PC-3 (cell line): ENCODE data around the gene HHAT. TPM values are rescaled to one million over a fixed set of nuclear protein-coding genes. Genes with fewer than 3 reads are reported as not detected.

Experiments used
- ATAC-seq: fragments of 200-7000 bp; cut with Tn5 transposase; 2 replicates; pipeline ENCODE4 v1.9.1; 2020; ENCODE audit warnings: mild to moderate bottlenecking, moderate library complexity
- BruUV-seq: library from RNA; stranded (reverse); fragments of 400-500 nt; replicated peaks from 2 replicates; lab custom pipeline; 2021; lab: Mats Ljungman, UMichigan
- CTCF ChIA-PET: fragments of 300-600 bp; sonication (Branson Sonifier 250); formaldehyde crosslinking; loops from one replicate; lab custom pipeline; 2022; ENCODE audit warnings: antibody characterized with exemption; lab: Charles Lee
- POLR2A ChIA-PET: fragments of 300-600 bp; sonication (Branson Sonifier 250); formaldehyde crosslinking; loops from one replicate; lab custom pipeline; 2022; ENCODE audit warnings: antibody characterized with exemption; ENCODE audit not compliant: unreplicated experiment; lab: Charles Lee
- DNase-seq: peaks from one replicate; pipeline ENCODE4 v3.0.0-alpha.2; 2015
- H2AFZ ChIP-seq: fragments of 300-600 bp; sonication (generic); 2 replicates; pipeline ENCODE4 v1.6.0; 2016; ENCODE audit warnings: antibody characterized with exemption, low read length
- H3F3A ChIP-seq: fragments of 300-600 bp; sonication (generic); one replicate; pipeline ENCODE4 v1.6.0; 2017; ENCODE audit warnings: antibody characterized with exemption, low read length, control low read depth, mild to moderate bottlenecking; ENCODE audit not compliant: unreplicated experiment
- H3K27ac ChIP-seq: fragments of 300-600 bp; sonication (generic); 2 replicates; pipeline ENCODE4 v1.5.1; 2016; ENCODE audit warnings: mild to moderate bottlenecking, low read length
- H3K27me3 ChIP-seq: fragments of 300-600 bp; sonication (generic); 2 replicates; pipeline ENCODE4 v1.6.1; 2016; ENCODE audit warnings: low read length, mixed read lengths
- H3K36me3 ChIP-seq: fragments of 300-600 bp; sonication (generic); 2 replicates; pipeline ENCODE4 v1.6.1; 2016; ENCODE audit warnings: low read depth, mixed run types, low read length, mixed read lengths
- H3K4me1 ChIP-seq: fragments of 300-600 bp; sonication (generic); 2 replicates; pipeline ENCODE4 v1.5.1; 2016; ENCODE audit warnings: low read length; ENCODE audit not compliant: insufficient read depth
- H3K4me2 ChIP-seq: fragments of 300-600 bp; sonication (generic); 2 replicates; pipeline ENCODE4 v1.6.0; 2016; ENCODE audit warnings: low read length
- H3K4me3 ChIP-seq: fragments of 300-600 bp; sonication (generic); 2 replicates; pipeline ENCODE4 v1.5.1; 2016; ENCODE audit warnings: mild to moderate bottlenecking, low read length, mixed read lengths
- H3K79me2 ChIP-seq: fragments of 300-600 bp; sonication (generic); 2 replicates; pipeline ENCODE4 v1.6.1; 2017; ENCODE audit warnings: low read length, mixed read lengths
- H3K9ac ChIP-seq: fragments of 300-600 bp; sonication (generic); 2 replicates; pipeline ENCODE4 v1.6.0; 2016; ENCODE audit warnings: mild to moderate bottlenecking, low read length
- H3K9me2 ChIP-seq: fragments of 300-600 bp; sonication (generic); replicated peaks from 2 replicates; pipeline ENCODE4 v1.6.1; 2016; ENCODE audit warnings: mixed run types, low read length, mixed read lengths
- H3K9me3 ChIP-seq: fragments of 300-600 bp; sonication (generic); 2 replicates; pipeline ENCODE4 v1.6.1; 2016; ENCODE audit warnings: low read length, mixed read lengths
- H4K20me1 ChIP-seq: fragments of 300-600 bp; sonication (generic); 2 replicates; pipeline ENCODE4 v1.6.1; 2016; ENCODE audit warnings: low read length, mixed read lengths
- EZH2 ChIP-seq: fragments of 300-600 bp; sonication (generic); IDR thresholded peaks from one replicate; pipeline ENCODE4 v1.6.1; 2017; ENCODE audit warnings: antibody characterized with exemption, mild to moderate bottlenecking, low read length; ENCODE audit not compliant: unreplicated experiment
- EZH2phosphoT487 ChIP-seq: fragments of 300-600 bp; sonication (generic); IDR thresholded peaks from 2 replicates; pipeline ENCODE4 v1.6.1; 2018; ENCODE audit warnings: mild to moderate bottlenecking, antibody characterized with exemption, low read length, borderline replicate concordance
- intact Hi-C: fragments of 100-400 bp; cut with micrococcal nuclease; formaldehyde crosslinking; loops from 2 replicates; pipeline ENCODE4 v1.9.0; 2023
- total RNA-seq: library from RNA; depleted of rRNA; stranded (reverse); fragments of >200 nt; gene quantifications from 2 replicates; pipeline ENCODE4 v1.2.3, GENCODE V29; 2014
- TF ChIP-seq, protein P1 (sequence below): fragments of 300-600 bp; sonication (generic); conservative IDR thresholded peaks from 2 replicates; pipeline ENCODE4 v1.5.1; 2017; ENCODE audit warnings: antibody characterized with exemption, low read depth, mild to moderate bottlenecking, low read length

The HHAT gene
- total RNA-seq, 1 experiment from 2014 or later, result 3.4 TPM

DNA sequence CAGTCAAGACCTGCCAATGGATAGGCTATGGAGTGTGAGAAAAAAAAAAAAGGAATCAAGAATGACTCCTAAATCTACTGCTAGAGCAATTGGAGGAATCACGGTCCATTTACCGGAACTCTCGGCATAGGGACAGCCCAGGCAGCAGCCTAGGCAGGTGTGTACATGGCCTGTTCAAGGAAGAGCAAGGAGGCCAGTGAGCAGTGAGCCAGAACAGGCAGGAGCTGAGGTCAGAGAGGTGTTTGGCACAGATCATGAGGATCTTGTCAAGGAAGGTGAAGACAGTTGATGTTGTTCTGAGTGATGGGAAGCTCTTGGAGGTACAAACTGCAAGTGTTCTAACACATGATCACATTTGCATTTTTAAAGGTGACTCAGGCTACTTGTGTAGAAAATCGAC is 40.6 kb upstream of the HHAT start:
- BruUV-seq, result no TSS peak
- Histone ChIP-seq H3K36me3 (no peaks in the 10 kb centered on the region), H3K4me2 (no peak overlapping the region), H2AFZ (no peak overlapping the region), H3K4me3 (no peak overlapping the region), H3K79me2 (no peaks in the 10 kb centered on the region), H3K9ac (no peak overlapping the region), H3K27me3 (peaks cover 13% of the 10 kb centered on the region; the same call in 1 of the 2 replicates), H3K27ac (no peak overlapping the region), H3K4me1 (peaks cover 12% of the 10 kb centered on the region), H3K9me3 (no peaks in the 10 kb centered on the region), H3F3A (no peaks in the 10 kb centered on the region), H4K20me1 (no peaks in the 10 kb centered on the region), H3K9me2 (0 out of 2 replicates have a peak, but pooled peaks cover 4% of the 10 kb centered on the region)
- ChIA-PET POLR2A (no interaction called here), CTCF (no interaction called here)
- DNase-seq (no peak), ATAC-seq (no peak)
- intact Hi-C loops, result no loop called here
- TF ChIP-seq EZH2phosphoT487 (no peak), EZH2 (no peak)
- TF ChIP-seq, protein P1, sequence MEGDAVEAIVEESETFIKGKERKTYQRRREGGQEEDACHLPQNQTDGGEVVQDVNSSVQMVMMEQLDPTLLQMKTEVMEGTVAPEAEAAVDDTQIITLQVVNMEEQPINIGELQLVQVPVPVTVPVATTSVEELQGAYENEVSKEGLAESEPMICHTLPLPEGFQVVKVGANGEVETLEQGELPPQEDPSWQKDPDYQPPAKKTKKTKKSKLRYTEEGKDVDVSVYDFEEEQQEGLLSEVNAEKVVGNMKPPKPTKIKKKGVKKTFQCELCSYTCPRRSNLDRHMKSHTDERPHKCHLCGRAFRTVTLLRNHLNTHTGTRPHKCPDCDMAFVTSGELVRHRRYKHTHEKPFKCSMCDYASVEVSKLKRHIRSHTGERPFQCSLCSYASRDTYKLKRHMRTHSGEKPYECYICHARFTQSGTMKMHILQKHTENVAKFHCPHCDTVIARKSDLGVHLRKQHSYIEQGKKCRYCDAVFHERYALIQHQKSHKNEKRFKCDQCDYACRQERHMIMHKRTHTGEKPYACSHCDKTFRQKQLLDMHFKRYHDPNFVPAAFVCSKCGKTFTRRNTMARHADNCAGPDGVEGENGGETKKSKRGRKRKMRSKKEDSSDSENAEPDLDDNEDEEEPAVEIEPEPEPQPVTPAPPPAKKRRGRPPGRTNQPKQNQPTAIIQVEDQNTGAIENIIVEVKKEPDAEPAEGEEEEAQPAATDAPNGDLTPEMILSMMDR, result no peak

DNA sequence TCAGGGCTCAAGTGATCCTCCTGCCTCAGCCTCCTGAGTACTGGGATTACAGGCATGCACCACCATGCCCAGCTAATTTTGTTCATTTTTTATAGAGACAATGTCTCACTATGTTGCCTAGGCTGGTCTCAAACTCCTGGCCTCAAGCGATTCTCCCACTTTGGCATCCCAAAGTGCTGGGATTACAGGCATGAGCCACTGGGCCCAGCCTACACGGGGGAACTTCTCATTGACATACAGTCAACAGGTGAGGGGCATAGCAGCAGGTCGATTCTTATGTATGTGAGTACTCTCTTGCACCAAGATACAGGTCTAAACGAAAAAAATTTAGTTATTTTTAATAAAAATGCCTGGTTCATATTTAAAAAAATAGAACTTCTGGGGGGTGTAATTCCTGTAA is 39.5 kb upstream of the HHAT start:
- no TSS peak for BruUV-seq
- Histone ChIP-seq H3K9ac (no peak overlapping the region), H3K4me2 (no peak overlapping the region), H3K4me3 (no peak overlapping the region), H3K36me3 (no peaks in the 10 kb centered on the region), H2AFZ (no peak overlapping the region), H3K9me3 (no peaks in the 10 kb centered on the region), H3K27me3 (peaks cover 13% of the 10 kb centered on the region; the same call in 1 of the 2 replicates), H3K9me2 (0 out of 2 replicates have a peak, but pooled peaks cover 4% of the 10 kb centered on the region), H4K20me1 (no peaks in the 10 kb centered on the region), H3K4me1 (peaks cover 12% of the 10 kb centered on the region), H3K79me2 (no peaks in the 10 kb centered on the region), H3F3A (no peaks in the 10 kb centered on the region), H3K27ac (no peak overlapping the region)
- ChIA-PET POLR2A (no interaction called here), CTCF (no interaction called here)
- ATAC-seq (no peak), DNase-seq (no peak)
- TF ChIP-seq EZH2, result no peak
- TF ChIP-seq EZH2phosphoT487, result no peak
- TF ChIP-seq, protein P1, result no peak
- intact Hi-C loops, result no loop called here

DNA sequence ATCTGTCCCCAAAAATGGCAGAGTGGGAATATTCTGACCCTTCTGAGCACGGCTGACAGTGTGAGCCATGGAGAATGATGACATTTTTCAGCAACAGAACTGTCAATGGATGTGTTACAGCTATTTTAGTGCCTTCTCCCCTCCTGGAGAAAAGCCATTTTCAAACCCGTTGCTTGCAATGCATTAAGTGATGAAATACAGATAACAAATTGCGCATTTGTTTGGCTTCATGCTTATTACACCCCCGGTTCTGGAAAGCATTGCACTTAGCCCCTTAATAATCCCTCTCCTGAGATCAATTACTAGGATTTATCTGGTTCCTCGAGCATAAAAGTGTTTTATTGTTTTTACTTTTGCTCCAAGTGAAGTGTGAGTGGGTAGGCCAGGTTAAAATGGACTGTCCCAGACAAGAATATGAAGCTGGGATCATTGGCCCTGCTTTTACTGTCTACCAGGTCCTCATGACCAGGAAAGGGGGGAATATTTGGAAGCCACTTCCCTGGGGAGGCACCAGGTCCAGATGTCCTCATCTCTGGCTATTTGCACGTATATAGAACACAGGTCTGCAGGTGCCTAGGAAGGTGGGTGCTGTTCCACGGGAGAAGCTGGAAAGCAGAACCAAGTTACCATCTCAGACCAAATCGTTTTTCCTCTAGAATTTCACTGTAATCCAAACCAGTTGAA is 37.5 kb upstream of the HHAT start:
- Histone ChIP-seq H4K20me1 (no peaks in the 10 kb centered on the region), H3K79me2 (no peaks in the 10 kb centered on the region), H3K4me2 (no peak overlapping the region), H3K27me3 (no peaks in the 10 kb centered on the region), H3K4me1 (peaks cover 12% of the 10 kb centered on the region), H3F3A (no peaks in the 10 kb centered on the region), H2AFZ (no peak overlapping the region), H3K9me3 (no peaks in the 10 kb centered on the region), H3K9me2 (0 out of 2 replicates have a peak, but pooled peaks cover 4% of the 10 kb centered on the region), H3K36me3 (no peaks in the 10 kb centered on the region), H3K4me3 (no peak overlapping the region), H3K27ac (no peak overlapping the region), H3K9ac (no peak overlapping the region)
- ChIA-PET CTCF (no interaction called here), POLR2A (no interaction called here)
- BruUV-seq, result no TSS peak
- DNase-seq, result no peak
- no peak for ATAC-seq
- TF ChIP-seq EZH2 (no peak), EZH2phosphoT487 (no peak)
- TF ChIP-seq, protein P1, result no peak
- intact Hi-C loops, result loop anchor here (5.0 kb wide), 1 partner anchor 39 kb away; no protein-coding TSS in a partner anchor
